H7 (cell line): ENCODE data around the gene FOXN3. TPM values are rescaled to one million over a fixed set of nuclear protein-coding genes. Genes with fewer than 3 reads are reported as not detected.
"Not testable (repeated sequence)": the region's sequence is repeated elsewhere in the genome, so short reads cannot be mapped to it uniquely, and the experiment has no call there.

ENCODE experiments used
- DNase-seq: peaks from one replicate; pipeline ENCODE4 v3.0.0; 2012
- H3K27me3 ChIP-seq: 2 replicates; pipeline ENCODE4 v1.6.0; 2011; ENCODE audit warnings: mild to moderate bottlenecking, low read length; ENCODE audit not compliant: control insufficient read depth, insufficient read depth
- H3K36me3 ChIP-seq: replicated peaks from 2 replicates; pipeline ENCODE4 v1.5.1; 2011; ENCODE audit warnings: low read length; ENCODE audit not compliant: control insufficient read depth, insufficient read depth
- H3K4me3 ChIP-seq: 2 replicates; pipeline ENCODE4 v1.5.1; 2011; ENCODE audit warnings: low read depth, mild to moderate bottlenecking, control low read depth, low read length, moderate library complexity; ENCODE audit not compliant: insufficient read depth
- total RNA-seq: library from RNA; depleted of rRNA; stranded (reverse); fragments of >200 nt; shearing (Covaris generic); gene quantifications from 2 replicates; pipeline ENCODE4 v1.2.3, GENCODE V29; 2014

The FOXN3 gene
- total RNA-seq, 1 experiment from 2014 or later = 64.6 TPM

DNA sequence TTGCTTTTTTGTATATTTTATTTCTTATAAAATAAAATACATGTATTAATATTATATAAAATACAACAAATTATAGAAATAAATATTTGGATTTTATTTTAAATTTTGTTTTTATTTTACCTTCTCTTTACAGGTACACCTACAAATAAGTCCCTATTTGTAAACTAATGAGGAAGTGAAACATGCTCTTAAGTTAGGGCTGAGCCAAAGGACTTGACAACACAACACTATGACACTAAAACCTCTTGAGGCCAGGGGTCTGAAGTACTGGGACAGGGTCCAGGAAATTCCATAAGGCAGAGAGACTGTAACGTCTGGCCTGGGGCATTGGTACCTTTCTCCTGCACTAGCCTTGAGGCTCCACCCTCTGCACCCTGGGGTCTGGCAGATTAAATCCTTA, 293.2 kb downstream of the FOXN3 start:
- H3K27me3 ChIP-seq = no peaks in the 10 kb centered on the region
- no peak overlapping the region for H3K4me3 ChIP-seq
- no peak for DNase-seq
- no peaks in the 10 kb centered on the region for H3K36me3 ChIP-seq

DNA sequence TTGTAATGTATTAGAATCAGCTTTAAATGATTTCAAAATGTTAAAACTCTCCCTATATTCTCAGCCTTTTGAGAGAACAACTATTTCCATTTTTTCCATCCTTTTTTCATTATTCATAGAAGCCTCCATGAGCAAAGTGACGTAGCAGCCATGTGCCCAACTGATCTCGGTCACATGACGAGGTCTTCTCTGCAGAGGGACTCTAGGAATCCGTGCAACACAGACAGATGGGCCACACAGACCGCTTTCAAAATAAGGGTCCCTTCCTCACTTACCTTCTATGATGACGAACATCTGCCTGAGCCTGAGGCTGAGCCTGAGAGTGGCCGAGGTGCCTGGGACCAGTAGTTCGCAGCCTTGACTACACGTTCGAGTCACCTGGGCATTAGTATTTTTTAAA, 293.8 kb downstream of the FOXN3 start:
- no peak for DNase-seq
- H3K27me3 ChIP-seq = no peaks in the 10 kb centered on the region
- H3K4me3 ChIP-seq = no peak overlapping the region
- H3K36me3 ChIP-seq = no peaks in the 10 kb centered on the region

DNA sequence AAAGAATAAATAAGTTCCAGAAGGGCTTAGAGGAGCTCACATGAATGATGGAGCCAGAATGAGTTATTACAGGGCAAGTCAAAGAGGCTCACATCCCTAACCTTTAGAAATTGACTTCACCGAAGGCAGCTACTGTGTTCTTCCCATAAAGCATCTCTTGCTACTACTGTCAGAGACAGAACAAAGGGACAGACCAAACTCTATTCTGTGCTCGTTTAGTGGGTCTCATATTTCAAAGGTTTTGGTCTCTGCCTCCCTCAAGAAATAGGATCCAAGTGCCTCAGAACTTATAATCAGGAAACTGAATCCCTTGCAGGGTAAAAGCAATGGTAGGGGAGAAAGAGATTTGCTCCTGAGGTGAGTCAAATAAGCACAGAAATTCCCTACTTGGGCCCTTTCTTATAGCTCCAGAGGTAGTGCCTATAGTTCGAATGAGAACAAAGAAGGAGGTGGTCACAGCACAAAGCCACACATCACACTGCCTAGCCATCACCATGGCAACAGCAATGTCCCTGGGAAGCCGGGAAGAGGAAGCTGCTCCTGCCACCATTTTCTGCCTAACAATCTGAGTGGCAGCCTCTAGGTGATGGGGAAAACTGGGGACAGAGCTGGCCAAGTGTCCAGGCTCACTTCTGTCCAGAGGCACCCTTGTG, 294.9 kb downstream of the FOXN3 start:
- DNase-seq = peak; percentile 69
- H3K27me3 ChIP-seq = no peaks in the 10 kb centered on the region
- H3K36me3 ChIP-seq = no peaks in the 10 kb centered on the region
- no peak overlapping the region for H3K4me3 ChIP-seq

- H3K36me3 ChIP-seq = no peaks in the 10 kb centered on the region
- DNase-seq = no peak
- no peaks in the 10 kb centered on the region for H3K27me3 ChIP-seq
- no peak overlapping the region for H3K4me3 ChIP-seq
These were observed 300.0 kb downstream of the FOXN3 start for GRCh38 chr14:89117012-89117411.

GRCh38 chr14:89114109-89114508, 302.9 kb downstream of the FOXN3 start:
- Histone ChIP-seq H3K36me3 (no peaks in the 10 kb centered on the region), H3K4me3 (no peak overlapping the region), H3K27me3 (no peaks in the 10 kb centered on the region)
- DNase-seq = peak; percentile 46

DNA sequence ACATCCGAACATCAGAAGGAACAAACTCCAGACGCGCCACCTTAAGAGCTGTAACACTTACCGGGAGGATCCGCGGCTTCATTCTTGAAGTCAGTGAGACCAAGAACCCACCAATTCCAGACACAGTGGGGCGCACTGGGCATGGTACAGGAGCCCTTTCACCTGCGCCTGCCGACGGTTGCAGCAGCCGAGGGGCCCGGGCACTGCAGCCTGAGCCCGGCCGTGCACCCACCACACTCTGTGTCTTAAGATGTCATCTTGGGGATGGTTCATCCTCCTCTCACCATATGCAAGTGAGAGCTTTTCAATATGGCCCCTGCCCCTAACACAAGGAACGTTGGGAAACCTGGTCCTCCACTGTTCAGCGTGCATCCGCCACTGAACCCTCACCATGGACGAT, 304.3 kb downstream of the FOXN3 start:
- Histone ChIP-seq H3K27me3 (no peaks in the 10 kb centered on the region), H3K4me3 (no peak overlapping the region), H3K36me3 (no peaks in the 10 kb centered on the region)
- DNase-seq = no peak

GRCh38 chr14:89111766-89112543, 305.1 kb downstream of the FOXN3 start:
- DNase-seq, H3K27me3 ChIP-seq, H3K4me3 ChIP-seq: not testable (repeated sequence)

DNA sequence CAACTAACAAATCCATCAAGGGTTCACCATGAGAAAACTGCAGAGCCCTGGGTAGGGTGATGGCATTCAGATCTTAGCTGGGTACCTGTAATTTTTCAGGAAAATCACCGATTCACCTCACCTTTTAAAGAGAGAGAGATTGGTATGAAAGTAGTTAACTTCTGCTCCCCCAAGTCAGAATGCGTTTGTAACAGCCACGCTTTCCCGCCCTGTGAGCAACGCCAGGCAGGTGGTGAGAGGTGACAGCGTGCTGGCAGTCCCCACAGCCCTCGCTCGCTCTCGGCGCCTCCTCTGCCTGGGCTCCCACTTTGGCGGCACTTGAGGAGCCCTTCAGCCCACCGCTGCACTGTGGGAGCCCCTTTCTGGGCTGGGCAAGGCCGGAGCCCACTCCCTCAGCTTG, 305.8 kb downstream of the FOXN3 start:
- not testable (repeated sequence) for H3K27me3 ChIP-seq, H3K4me3 ChIP-seq, DNase-seq, H3K36me3 ChIP-seq

More at GRCh38 chr14:89111766-89112543, 305.1 kb downstream of the FOXN3 start:
- H3K36me3 ChIP-seq = not testable (repeated sequence)

- H3K27me3 ChIP-seq = no peaks in the 10 kb centered on the region
- no peak for DNase-seq
- H3K36me3 ChIP-seq = no peaks in the 10 kb centered on the region
- no peak overlapping the region for H3K4me3 ChIP-seq
These were observed 306.9 kb downstream of the FOXN3 start for GRCh38 chr14:89110110-89110509.

DNA sequence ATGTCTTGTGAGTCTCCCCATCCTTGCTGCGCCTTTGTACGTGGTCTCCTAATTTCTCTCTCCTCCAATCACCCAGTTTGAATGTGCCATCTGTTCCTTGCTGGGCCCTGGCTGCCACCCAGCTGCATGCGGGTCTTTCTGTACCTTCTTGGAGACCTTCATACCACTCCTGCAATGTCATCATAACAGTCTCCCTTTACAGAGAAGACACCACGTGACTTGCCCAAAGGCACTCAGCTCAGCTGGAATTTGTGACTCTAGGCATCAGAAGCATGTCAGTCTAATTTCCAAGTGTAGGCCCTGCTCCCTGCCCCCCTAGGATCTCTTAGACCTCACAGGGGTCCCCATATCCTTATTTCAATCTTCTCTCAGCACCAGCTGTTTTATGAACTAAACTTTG, 308.4 kb downstream of the FOXN3 start:
- Histone ChIP-seq H3K27me3 (no peaks in the 10 kb centered on the region), H3K36me3 (no peaks in the 10 kb centered on the region), H3K4me3 (no peak overlapping the region)
- DNase-seq = no peak

GRCh38 chr14:89107626-89108025, 309.4 kb downstream of the FOXN3 start:
- H3K27me3 ChIP-seq = no peaks in the 10 kb centered on the region
- no peak for DNase-seq
- no peaks in the 10 kb centered on the region for H3K36me3 ChIP-seq
- no peak overlapping the region for H3K4me3 ChIP-seq
